Thyroid gland (tissue), 4 donors: ENCODE results near the gene SZRD1. TPM values are rescaled to one million over a fixed set of nuclear protein-coding genes. Genes with fewer than 3 reads are reported as not detected.

Source experiments
- DNase-seq, 2 donors: peaks; one replicate each; pipeline ENCODE4 v3.0.0-alpha.2; 2019
- H3K27ac ChIP-seq, 3 donors: fragments of 200-600 bp; sonication (generic); 1 replicate in 2 of 3; 2 replicates in 1 of 3; pipeline ENCODE4 v1.5.1; 2016 to 2019; ENCODE audit warnings: mild to moderate bottlenecking in 1 of 3, moderate library complexity in 1 of 3
- H3K27me3 ChIP-seq: fragments of 200-600 bp; sonication (generic); one replicate; pipeline ENCODE4 v1.5.1; 2019
- H3K36me3 ChIP-seq, 2 donors: fragments of 200-600 bp; sonication (generic); one replicate each; pipeline ENCODE4 v1.5.1; 2016 to 2019
- H3K4me1 ChIP-seq, 2 donors: fragments of 200-600 bp; sonication (generic); one replicate each; pipeline ENCODE4 v1.5.1; 2017 to 2019
- H3K4me3 ChIP-seq, 3 donors: fragments of 200-600 bp; sonication (generic); replicated peaks in 1 of 3; 1 replicate in 2 of 3; 2 replicates in 1 of 3; pipeline ENCODE4 v1.5.1; 2016; ENCODE audit warnings: mild to moderate bottlenecking in 1 of 3
- H3K9me3 ChIP-seq: fragments of 200-600 bp; sonication (generic); one replicate; pipeline ENCODE4 v1.5.1; 2017
- CTCF ChIP-seq, 6 experiments: fragments of 200-600 bp in 3 of 6; fragments of 450-650 bp in 3 of 6; sonication (generic) in 3 of 6; IDR thresholded peaks; one replicate each; pipeline ENCODE4 v1.5.1; 2016 to 2019; ENCODE audit warnings: antibody characterized with exemption in 6 of 6, mild to moderate bottlenecking in 2 of 6, inconsistent platforms in 1 of 6, moderate library complexity in 1 of 6
- POLR2A ChIP-seq, 2 donors: fragments of 450-650 bp; IDR thresholded peaks; one replicate each; pipeline ENCODE4 v1.6.1; 2017; ENCODE audit warnings: antibody characterized with exemption in 2 of 2, mild to moderate bottlenecking in 2 of 2, moderate library complexity in 1 of 2
- WGBS, 2 donors: methylation state at CpG; one replicate each; pipeline ENCODE4 v1.1.5; 2017; 5-methylcytosine and 5-hydroxymethylcytosine counted together
- intact Hi-C: fragments of 100-400 bp; cut with DNase I; formaldehyde crosslinking; loops from one replicate; pipeline ENCODE4 v1.15.1; 2023
- total RNA-seq, 4 donors: library from RNA; depleted of rRNA; stranded (reverse); fragments of >200 nt; gene quantifications; one replicate each; pipeline ENCODE4 v1.2.3, GENCODE V29; 2016

Gene SZRD1
- total RNA-seq, 4 donors from 2014 or later = 59.4 to 82.8 (median 74.4) TPM

GRCh38 chr1:16375521-16376340 lies 8.7 kb downstream of the SZRD1 start:
- TF ChIP-seq POLR2A (IDR thresholded peaks at IDR 0.05) (no peak), CTCF (IDR thresholded peaks at IDR 0.05) (no peak)
- Histone ChIP-seq H3K27ac (peak overlapping the region in 2 of 3 donors; percentile 44 to 46), H3K4me3 (no peak overlapping the region), H3K36me3 (no peaks in the 10 kb centered on the region), H3K27me3 (no peaks in the 10 kb centered on the region), H3K9me3 (no peaks in the 10 kb centered on the region), H3K4me1 (peaks cover 24 to 52% of the 10 kb centered on the region in 2 donors)
- intact Hi-C loops = no loop called here
- no peak for DNase-seq
- WGBS, 2 donors = 65 to 66% methylated on average over 15 of the region's 15 CpGs

GRCh38 chr1:16376971-16377370 lies 9.9 kb downstream of the SZRD1 start:
- Histone ChIP-seq H3K4me3 (no peak overlapping the region), H3K27ac (no peak overlapping the region), H3K36me3 (no peaks in the 10 kb centered on the region), H3K27me3 (no peaks in the 10 kb centered on the region), H3K9me3 (no peaks in the 10 kb centered on the region), H3K4me1 (peaks cover 24 to 52% of the 10 kb centered on the region in 2 donors)
- no peak for DNase-seq
- WGBS, 2 donors = 62 to 70% methylated on average over 4 of the region's 4 CpGs
- intact Hi-C loops = no loop called here
- TF ChIP-seq CTCF (IDR thresholded peaks at IDR 0.05) (no peak), POLR2A (IDR thresholded peaks at IDR 0.05) (no peak)

GRCh38 chr1:16378443-16378842 lies 11.4 kb downstream of the SZRD1 start:
- intact Hi-C loops = no loop called here
- H3K4me1 ChIP-seq = peaks cover 24 to 42% of the 10 kb centered on the region in 2 donors
- no peak for DNase-seq
- H3K27me3 ChIP-seq = no peaks in the 10 kb centered on the region
- no peak for TF ChIP-seq POLR2A (IDR thresholded peaks at IDR 0.05)
- no peak for TF ChIP-seq CTCF (IDR thresholded peaks at IDR 0.05)
- H3K27ac ChIP-seq = no peak overlapping the region
- no peak overlapping the region for H3K4me3 ChIP-seq
- no peaks in the 10 kb centered on the region for H3K36me3 ChIP-seq
- 85 to 87% methylated on average over 7 of the region's 7 CpGs for WGBS, 2 donors
- H3K9me3 ChIP-seq = no peaks in the 10 kb centered on the region

- H3K36me3 ChIP-seq = no peaks in the 10 kb centered on the region
- H3K27ac ChIP-seq = no peak overlapping the region
- WGBS, 2 donors = 72 to 76% methylated on average over 4 of the region's 4 CpGs
- no peak overlapping the region for H3K4me3 ChIP-seq
- H3K9me3 ChIP-seq = no peaks in the 10 kb centered on the region
- peaks cover 24 to 36% of the 10 kb centered on the region in 2 donors for H3K4me1 ChIP-seq
- no peak for TF ChIP-seq POLR2A (IDR thresholded peaks at IDR 0.05)
- no peaks in the 10 kb centered on the region for H3K27me3 ChIP-seq
- intact Hi-C loops = no loop called here
- no peak for DNase-seq
Observed at GRCh38 chr1:16380868-16381267, 13.8 kb downstream of the SZRD1 start.

- peaks cover 39 to 43% of the 10 kb centered on the region in 2 donors for H3K4me1 ChIP-seq
Observed at GRCh38 chr1:16383888-16384287, 16.8 kb downstream of the SZRD1 start.

More at GRCh38 chr1:16383888-16384287, 16.8 kb downstream of the SZRD1 start:
- Histone ChIP-seq H3K9me3 (no peaks in the 10 kb centered on the region), H3K4me3 (no peak overlapping the region), H3K27ac (no peak overlapping the region), H3K36me3 (no peaks in the 10 kb centered on the region), H3K27me3 (no peaks in the 10 kb centered on the region)
- intact Hi-C loops = no loop called here
- TF ChIP-seq POLR2A (IDR thresholded peaks at IDR 0.05) (no peak), CTCF (IDR thresholded peaks at IDR 0.05) (no peak)
- no peak for DNase-seq
- 96 to 97% methylated on average over 5 of the region's 5 CpGs for WGBS, 2 donors
